Right lung (tissue), 5 donors: ENCODE data around the gene CTDP1. TPM values are rescaled to one million over a fixed set of nuclear protein-coding genes. Genes with fewer than 3 reads are reported as not detected.

Source experiments
- DNase-seq, 2 donors: peaks; one replicate each; pipeline ENCODE4 v3.0.0-alpha.2; 2013
- polyA plus RNA-seq, 5 donors: library from polyadenylated mRNA; unstranded; fragments of 120-200 nt; gene quantifications; one replicate each; pipeline versions ENCODE4 v1.2.1 to v1.2.3, GENCODE V29; 2013; ENCODE audit warnings: inconsistent platforms in 1 of 5, low replicate concordance in 1 of 5; ENCODE audit not compliant: insufficient read length in 5 of 5, insufficient read depth in 1 of 5

CTDP1 gene
- polyA plus RNA-seq, 5 donors = 8.0 to 13.9 (median 10.1) TPM

DNA sequence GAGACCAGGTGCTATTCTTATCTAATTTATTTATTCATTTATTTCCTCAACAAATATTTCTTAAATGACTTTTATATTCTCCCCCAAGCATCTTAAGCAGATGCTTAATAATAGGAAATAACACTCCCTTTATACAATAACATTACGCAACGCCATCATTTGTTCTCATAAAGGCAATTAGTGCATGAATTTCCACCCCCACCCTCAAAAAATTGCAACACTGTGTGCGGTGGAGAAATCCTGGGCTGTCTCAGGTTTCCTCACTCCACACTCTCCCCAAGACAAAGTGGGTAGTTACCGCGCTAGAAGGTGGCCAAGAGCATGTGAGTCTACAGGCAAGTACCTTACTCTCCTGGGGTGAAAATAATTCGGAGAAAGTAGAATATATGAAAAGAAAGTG is 37.0 kb upstream of the CTDP1 start:
- DNase-seq = no peak

DNA sequence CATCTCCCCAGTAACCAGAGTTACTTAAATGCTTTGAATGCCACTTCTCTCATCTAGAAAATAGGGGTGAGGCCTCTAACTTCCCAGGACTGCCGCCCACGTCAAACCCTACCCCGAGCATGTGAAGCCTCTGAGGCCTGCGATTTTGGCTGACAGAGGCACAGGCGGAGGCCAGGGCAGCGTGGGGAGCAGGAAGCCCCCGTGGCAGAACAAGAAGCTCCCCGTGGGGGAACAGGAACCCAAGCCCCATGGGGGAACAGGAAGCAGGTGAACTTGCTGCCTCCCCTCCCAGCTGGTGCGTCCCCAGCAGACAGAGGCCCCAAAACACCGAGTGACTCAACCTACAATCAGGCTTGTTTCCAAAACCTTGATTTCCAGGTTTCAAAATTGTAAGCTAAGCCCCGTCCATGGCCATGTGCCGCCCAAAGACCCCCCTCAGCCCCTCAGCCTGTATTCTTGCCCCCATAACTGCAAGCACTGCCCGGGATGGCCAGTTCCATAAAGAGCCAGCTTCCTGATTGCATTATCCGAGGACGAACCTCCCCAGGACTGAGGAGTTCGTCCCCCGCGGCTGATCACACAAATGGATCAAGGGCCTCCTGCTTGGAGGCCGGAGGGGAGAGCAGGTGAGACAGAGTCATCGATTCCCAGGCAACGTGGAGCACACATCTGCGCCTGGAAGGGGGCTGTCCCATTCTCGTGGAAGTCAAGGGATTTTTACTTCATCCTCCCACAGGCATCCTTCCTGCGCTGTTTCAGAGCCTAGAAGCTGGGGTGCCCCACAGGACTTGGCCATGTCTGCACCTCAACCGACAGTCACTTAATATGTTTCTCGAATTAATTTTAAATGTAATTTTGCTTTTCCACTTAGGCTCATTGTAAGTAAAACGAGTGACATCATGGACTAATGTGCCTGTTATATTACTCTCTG is 36.3 kb upstream of the CTDP1 start:
- no peak for DNase-seq

DNA sequence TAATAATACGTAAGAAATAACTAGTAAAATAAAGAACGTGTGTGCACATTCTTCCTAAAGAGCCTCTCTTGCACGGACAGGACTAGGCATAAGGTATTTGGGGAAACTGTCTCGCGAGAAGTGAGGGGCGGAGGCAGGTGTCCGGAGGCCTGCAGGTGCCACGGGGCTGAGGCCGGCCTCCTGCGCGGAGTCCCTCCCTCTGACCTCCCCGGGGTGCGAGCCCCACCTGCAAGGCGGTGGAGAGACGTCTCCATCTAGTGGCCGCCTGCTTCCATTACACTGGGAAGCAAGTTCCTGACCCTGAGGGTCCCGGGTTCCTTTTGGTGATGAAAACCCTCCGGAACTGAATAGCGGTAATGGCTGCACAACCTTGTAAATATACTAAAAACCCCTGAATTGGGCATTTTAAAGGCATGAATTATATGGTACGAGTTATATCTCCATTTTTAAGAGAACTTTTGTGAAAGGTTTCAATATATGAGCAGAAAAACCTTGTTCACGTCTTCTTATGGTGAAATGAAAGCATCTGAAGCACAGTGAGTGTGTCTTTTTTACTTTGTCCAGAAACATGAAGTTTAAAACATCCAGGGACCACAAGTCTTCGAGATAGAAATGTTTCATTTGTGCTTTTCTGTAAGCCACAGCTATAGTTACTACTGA is 35.5 kb upstream of the CTDP1 start:
- peak in 1 of 2 donors; percentile 45 for DNase-seq

DNA sequence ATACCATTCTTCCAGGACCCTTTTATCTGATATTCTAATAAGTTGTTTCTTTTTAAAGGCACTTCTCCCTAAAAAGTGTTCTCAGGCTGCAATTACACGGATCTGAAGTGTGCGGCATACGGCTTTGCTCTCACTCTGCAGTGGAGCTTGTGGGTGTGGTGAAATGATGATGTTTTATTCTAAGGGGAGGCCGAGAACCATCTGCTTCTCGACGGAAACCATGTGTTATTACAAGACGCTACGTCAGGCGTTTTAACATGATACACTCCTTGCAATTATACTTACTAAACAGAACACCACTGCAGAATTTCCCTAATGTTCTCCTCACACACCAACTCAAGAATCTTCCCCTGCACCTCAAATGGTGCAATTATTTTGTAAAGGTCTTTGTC is 34.9 kb upstream of the CTDP1 start:
- peak in 1 of 2 donors; percentile 37 for DNase-seq

DNA sequence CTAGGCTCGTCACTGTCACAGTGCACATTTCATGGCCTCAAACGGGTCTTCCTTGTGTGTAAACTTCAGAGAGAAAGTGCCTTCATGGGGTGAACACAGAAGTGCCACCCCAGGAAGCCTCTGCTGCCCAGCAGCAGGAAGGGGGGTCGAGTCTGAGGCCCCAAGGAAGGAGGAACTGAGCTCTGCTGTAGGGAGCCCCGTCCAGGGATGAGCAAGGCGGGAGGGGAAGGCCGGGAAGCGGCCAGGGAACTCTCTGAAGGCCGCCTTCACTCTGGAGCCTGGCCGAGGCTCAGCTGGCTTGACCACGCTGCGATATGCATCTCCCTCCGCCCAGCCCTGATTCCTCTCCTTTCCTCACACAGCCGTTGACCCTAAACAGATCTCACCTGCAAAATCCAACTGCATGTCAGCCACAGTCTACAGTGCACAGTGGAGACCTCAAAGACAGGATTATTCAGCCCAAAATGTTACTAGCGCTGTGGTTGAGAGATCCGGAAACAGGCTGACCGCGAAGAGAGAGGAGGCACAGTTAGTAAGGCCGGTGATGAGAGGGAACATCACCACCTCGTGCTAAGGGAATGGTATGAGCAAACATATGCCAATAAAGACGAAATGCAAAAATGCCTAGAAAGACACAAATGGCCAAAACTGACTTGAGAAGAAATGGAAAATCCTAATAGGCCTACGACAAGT is 34.2 kb upstream of the CTDP1 start:
- no peak for DNase-seq

DNA sequence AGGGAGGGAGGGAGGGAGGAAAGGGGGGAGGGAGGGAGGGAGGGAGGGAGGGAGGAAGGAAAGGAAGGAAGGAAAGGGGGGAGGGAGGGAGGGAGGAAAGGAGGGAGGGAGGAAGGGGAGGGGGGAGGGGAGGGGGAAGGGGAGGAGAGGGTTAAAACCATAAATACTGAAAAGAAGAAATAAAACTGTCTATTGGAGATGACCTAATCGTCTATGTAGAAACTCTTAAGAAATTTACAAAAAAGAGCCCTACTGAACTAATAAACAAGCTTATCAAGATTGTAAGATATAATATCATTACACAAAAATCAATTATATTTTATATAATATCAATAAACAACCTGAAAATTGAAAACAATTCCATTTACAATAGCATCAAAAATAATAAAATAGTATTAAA is 32.3 kb upstream of the CTDP1 start:
- no peak for DNase-seq

DNA sequence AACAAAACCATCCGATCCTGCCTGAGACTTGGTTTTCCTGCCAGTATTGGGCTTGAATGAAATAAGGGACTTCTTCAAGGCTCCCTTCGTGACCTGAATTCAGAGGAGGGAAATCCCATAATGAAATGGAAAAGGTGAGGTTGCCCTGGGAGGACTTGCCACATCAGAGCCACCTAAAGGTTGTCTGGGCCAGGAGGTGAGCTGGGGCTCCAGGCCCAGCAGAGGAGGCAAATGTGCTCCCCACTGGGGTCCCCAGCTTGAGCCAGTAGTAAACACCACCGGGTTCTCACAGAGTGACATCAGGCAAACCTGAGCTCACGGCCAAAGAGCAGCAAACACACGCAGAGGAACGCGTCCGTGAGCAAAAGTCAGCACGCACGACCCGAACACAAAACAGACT is 28.6 kb upstream of the CTDP1 start:
- no peak for DNase-seq

DNA sequence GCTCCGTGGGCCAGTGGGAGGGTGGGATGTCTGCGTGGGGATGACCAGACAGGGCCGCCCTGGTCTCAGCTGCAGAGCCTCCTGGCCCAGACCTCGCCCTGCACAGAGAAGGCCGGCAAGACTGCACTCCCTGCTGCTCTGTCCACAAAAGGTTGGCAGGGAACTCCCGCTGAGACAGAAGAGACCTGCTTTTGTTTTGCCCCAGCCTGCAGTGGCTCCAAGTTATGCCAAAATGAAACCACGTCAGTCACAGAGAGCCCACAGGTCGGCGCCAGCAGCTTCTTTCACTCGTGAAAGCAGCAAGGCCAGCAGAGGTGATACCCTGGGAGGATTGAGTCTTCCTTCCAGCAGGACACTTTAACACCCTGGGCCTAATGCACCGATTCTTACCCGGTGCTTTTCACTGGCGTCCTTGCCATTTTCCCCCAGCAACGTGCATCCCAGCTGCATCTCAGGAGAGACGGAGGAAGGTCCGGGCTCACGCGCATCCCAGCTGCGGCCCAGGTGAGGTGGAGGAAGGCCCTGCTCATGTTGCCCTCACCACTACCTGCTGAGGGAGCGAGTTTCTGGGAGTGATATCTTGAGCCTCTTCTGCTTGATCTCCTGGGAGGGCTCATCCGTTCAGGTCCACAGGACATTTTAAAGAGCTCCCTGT is 22.1 kb upstream of the CTDP1 start:
- DNase-seq = no peak

DNA sequence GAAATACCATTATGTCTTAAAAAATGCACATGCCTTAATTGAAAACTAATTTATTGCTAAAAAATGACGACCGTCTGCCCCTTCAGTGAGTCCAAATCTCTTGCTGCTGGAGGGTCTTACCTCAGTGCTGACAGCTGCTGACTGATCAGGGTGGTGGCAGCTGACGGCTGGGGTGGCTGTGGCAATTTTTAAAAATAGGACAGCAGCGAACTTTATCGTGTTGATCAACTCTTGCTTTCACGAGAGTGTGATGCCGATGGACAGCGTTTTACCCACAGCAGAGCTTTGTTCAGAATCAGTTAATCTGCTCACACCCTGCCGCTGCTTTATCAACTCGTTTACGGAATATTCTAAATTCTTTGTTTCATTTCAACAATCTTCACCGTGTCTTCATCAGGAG is 21.2 kb upstream of the CTDP1 start:
- DNase-seq = no peak

DNA sequence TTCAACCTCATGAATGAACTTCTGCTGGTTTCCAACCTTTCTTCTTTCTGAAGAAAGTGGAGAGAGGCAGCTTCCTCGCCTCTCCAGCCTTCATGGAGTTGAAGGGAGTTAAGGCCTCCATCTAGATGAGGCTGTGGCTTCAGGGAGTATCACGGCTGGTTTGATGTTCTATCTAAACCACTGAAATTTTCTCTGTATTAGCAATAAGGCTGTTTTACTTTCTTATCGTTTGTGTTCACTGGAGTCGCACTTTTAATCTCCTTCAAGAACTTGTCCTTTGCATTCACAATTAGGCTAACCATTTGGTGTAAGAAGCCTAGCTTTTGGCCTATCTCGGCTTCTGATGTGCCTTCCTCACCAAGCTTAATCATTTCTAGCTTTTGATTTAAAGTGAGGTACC is 19.9 kb upstream of the CTDP1 start:
- no peak for DNase-seq

DNA sequence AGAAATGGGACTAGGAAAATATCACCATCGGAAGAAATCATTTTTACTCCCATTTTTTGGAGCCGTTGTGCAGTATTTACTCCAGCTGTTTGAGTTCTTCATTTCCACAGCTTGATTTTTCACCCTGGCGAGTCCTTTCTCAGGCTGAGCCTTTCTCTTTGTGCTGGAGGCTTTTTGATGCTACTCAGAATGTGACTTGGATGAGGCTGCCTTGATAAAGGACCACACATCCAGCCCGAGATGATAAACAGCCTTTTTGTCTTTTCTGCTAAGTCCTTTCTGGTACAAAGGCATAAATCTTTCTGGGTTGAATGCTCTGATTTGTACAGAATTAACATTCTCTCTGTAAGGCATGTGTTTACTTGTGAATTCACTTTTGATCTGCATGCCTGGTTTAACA is 17.6 kb upstream of the CTDP1 start:
- no peak for DNase-seq

DNA sequence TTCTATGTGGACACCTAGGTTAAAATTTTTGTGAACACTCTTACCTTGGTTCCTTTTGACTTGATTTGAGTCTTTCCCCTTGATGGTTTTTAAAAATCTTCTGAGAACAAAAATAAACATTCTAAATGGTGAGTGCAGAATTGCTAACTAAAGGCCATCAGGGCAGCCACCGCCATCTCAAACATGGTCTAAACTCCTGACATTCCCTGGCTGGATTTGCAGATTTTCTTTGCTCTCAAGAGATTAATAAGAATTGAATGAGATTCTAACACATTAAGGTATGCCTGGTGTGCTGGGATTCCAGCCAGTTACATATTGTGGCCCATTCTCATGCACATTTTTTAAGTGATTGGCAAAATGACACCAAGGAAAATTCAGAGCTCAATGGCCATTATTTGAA is 17.2 kb upstream of the CTDP1 start:
- no peak for DNase-seq

DNA sequence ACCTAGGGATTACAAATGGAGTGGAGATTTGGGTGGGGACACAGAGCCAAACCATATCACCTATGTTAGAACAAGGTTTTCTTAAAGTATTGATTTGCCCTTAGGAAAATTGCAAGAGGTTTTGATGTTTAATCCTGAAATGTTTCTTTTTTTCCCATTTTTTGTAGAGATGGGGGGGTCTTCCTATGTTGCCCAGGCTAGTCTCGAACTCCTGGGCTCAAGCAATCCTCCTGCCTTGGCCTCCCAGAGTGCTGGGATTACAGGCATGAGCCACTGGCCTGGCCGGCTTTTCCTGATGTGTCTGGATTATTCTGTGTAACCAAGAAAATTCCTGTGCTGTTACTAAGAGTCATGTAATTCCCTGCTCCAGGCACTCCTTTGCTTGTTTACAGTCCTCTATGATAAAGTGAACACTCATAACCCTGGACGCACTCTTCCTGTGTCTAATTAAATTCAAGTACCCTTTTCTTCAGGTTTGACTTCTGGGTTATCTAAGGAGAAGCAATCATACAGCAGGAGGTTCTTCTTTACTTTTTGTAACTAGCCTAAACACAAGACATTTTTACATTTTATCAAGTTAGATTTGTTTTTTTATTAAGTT is 15.0 kb upstream of the CTDP1 start:
- DNase-seq = no peak

DNA sequence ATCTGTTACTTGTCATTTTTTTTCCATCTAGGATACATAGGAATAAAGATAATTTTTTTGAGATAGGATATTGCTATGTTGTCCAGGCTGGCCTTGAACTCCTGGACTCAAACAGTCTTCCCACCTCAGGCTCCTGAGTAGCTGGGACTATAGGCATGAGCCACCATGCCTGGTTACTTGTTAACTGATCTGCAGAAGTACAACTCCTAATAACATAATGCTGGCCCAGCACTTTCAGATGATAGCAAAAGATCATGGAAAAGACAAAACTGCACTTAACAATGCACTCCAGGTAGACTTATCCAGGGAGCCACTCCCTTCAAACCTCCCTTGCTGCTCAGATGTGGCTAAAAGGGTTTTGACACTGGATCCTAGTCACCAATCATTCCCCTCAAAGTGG is 11.4 kb upstream of the CTDP1 start:
- no peak for DNase-seq

DNA sequence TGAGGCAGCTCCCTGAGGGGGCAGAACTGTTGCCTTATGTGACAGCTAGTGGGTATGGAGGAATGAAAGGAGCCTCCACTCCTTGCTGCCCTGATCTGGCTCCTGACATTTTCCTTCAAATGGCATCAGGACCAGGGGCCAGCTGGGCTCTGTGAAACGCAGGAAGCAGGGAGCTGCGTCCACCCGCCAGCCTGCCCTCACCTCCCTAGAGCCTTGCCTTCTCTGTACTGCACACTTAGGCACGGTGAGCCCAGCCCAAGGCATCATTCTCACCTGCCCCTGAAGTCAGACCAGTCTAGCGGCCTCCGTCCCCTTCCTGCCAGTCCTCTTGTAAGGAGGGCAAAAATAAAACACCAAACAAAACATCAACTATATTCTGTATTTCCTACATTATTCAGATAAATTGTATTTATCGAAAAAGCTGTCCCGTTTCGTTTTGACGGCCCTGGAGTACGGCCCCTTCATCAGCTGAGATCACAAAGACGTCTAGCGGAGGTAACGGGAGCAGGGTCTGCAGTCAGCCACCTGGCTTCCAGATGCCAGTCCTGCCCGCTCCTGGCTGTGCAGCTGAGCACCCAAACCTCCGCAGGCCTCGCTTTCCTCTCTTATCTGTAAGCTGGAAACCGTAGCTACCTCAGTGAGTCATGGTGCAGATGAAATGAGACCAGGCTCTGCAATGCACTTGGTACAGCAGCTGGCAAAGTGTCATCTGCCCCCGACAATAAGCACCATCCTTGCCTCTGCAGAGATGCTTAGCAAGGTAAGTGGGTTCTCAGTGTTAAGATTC is 6.9 kb upstream of the CTDP1 start:
- DNase-seq = no peak

DNA sequence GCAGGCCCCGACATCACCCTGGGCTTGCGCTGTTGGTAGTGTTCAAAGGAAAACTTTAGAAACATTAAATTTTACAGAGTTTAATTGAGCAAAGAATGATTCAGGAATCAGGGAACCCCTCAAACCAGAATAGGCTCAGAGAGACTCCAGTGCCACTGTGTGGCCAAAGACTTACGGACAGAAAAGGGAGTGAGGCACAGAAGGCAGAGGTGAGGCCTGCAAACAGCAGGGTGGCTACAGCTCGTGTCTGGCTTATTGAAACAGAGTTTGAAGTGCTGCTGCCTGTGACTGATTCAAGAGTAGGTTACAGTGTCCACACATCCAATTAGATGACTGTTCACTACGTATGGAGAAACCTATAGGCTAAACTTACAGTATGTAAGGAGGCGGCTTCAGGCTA is 2.4 kb upstream of the CTDP1 start:
- DNase-seq = no peak

DNA sequence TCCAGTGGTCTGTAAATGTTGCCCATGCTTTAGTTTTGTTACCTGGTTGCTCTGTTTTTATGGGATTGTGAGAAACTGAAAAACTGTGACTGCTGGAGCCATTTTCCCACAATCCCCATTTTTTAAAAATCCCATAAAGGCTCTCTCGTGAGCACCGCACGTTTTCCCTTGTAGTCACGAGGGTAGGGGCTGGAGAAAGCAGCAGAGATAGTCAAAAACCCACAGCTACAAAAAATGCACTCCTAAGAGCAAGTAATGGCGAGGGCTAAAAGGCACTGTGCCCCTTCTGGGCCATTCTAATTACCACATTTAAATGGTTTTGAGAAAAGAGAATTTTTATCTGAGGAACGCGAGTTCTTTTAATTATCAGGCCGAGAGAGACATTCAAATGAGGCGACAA is 1.8 kb upstream of the CTDP1 start:
- no peak for DNase-seq

DNA sequence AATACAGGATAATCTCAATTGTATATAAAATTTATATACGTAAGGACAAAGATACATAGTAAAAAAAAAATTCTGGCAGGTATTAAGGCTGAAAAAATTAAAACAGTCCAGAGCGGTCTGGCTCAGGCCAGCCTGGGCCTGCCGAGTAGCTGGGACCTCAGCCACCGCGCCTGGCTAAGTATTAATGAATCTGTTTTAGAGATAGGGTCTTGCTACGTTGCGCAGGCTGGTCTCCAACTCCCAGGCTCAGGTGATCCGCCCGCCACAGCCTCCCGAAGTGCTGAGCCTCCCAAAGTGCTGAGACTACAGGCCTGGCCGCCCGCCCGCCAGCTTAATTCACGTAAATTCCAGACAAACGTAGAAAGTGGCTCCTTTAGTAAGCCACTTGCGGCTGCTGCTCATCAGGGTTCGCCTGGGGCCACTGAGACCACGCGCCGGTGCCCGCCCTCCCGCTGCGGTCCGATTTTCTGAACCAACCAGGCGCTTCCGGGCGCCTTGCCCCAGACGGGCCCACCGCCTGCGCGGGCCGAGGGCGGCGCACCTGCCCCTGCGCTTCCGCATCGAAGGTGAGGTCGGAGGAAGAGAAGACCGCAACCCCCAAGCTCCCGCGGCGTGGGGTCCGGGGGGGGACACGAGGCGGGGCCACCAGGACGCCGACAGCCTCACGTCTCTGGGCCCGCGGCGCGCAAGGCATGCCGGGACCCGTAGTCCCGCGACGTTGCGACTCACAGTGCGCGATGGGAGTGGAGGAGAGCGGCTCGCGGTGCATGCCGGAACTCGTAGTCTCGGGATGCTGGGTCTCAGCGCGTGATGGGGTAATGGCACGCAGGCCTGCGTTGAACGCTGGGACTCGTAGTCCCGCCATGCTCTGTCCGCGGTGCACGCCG is 695 bp upstream of the CTDP1 start:
- DNase-seq = peak; percentile 98 to 99

DNA sequence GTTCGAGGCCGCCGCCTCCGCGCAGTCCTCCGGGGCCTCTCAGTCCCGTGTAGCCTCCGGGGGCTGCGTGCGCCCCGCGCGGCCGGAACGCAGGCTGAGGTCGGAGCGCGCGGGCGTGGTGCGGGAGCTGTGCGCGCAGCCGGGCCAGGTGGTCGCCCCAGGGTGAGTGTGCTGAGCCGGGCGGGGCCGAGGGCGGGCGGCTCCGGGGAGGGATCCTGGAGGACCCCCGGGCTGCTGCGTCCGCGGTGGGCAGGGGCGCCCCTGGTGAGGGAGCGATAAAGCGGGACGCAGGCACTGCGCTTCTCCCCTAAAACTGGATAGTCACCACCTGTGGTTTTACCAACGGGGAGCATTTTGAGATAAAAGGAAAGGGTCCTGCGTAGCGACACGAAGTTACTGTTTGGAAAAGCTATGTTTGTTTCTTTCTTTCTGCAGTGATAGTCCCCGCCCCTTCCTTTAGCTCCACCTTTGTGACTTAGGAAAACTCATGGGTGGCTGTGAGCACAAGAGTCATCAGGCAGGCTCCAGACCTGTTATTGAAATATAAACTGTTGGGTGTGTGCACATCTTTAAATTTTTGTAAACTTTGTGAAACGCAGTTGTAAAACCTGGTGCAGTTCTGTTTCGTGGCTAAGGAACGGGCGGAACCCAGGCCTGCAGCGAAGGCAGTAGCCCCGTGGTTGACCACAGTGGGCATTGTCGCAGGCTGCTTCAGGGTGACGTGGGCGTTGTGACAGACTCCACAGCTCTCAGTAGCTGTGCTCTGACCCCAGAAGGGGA is 687 bp downstream of the CTDP1 start:
- DNase-seq = peak in 1 of 2 donors; percentile 13
